AG04450 (cell line): ENCODE results near the gene CHCHD6. TPM values are rescaled to one million over a fixed set of nuclear protein-coding genes. Genes with fewer than 3 reads are reported as not detected.

Experiments used
- CTCF ChIA-PET: fragments of 300-600, 350-600 bp; formaldehyde crosslinking; extraction: SDS; loops from one replicate; lab custom pipeline; 2022; ENCODE audit warnings: antibody characterized with exemption, inconsistent platforms; lab: Charles Lee
- POLR2A ChIA-PET: fragments of 350-600 bp; formaldehyde crosslinking; extraction: SDS; loops from one replicate; lab custom pipeline; 2021; ENCODE audit warnings: antibody characterized with exemption, inconsistent platforms; lab: Yijun Ruan, JAX
- DNase-seq: peaks from one replicate; pipeline ENCODE4 v3.0.0-alpha.2; 2011; ENCODE audit warnings: low read depth, low spot score
- H3K27ac ChIP-seq: one replicate; pipeline ENCODE4 v1.5.1; 2012; ENCODE audit warnings: low read depth, low read length, control low read depth
- H3K27me3 ChIP-seq: one replicate; pipeline ENCODE4 v1.6.0; 2012; ENCODE audit warnings: low read length; ENCODE audit not compliant: control insufficient read depth, insufficient read depth
- H3K4me3 ChIP-seq: 2 replicates; pipeline ENCODE4 v1.5.1; 2011; ENCODE audit warnings: mild to moderate bottlenecking, low read depth, low read length, control low read depth
- H3K9me3 ChIP-seq: 2 replicates; pipeline ENCODE4 v1.5.1; 2012; ENCODE audit warnings: low read length; ENCODE audit not compliant: control insufficient read depth, insufficient read depth
- polyA plus RNA-seq: library from polyadenylated mRNA; depleted of rRNA; stranded (reverse); fragments of >200 nt; gene quantifications from 2 replicates; pipeline ENCODE4 v1.2.3, GENCODE V29; 2011
- TF ChIP-seq, protein P1 (sequence below): IDR thresholded peaks from 2 replicates; pipeline ENCODE4 v1.5.1; 2011; ENCODE audit warnings: low read depth, low read length, control low read depth, inconsistent platforms

Gene CHCHD6
- polyA plus RNA-seq, 1 experiment: 14.0 TPM

DNA sequence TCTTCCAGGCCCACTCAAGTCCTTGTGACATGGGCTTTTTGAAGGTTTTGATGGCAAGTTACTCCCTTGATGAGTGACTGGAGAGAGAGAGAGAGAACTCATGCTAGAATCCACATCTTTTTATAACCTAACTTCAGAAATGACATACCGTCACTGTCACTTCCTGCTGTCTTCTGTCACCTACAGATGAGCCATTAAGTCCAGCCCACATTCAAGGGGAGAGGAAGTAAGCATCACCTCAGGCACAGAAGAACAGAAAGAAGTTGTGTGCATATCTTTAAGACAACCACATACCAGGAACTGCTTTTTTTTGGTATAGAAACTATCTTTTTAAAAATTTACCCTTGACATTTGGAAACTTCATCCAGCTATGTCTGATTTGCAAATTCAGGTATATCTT is 32.5 kb upstream of the CHCHD6 start:
- TF ChIP-seq, protein P1, sequence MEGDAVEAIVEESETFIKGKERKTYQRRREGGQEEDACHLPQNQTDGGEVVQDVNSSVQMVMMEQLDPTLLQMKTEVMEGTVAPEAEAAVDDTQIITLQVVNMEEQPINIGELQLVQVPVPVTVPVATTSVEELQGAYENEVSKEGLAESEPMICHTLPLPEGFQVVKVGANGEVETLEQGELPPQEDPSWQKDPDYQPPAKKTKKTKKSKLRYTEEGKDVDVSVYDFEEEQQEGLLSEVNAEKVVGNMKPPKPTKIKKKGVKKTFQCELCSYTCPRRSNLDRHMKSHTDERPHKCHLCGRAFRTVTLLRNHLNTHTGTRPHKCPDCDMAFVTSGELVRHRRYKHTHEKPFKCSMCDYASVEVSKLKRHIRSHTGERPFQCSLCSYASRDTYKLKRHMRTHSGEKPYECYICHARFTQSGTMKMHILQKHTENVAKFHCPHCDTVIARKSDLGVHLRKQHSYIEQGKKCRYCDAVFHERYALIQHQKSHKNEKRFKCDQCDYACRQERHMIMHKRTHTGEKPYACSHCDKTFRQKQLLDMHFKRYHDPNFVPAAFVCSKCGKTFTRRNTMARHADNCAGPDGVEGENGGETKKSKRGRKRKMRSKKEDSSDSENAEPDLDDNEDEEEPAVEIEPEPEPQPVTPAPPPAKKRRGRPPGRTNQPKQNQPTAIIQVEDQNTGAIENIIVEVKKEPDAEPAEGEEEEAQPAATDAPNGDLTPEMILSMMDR: no peak
- H3K27me3 ChIP-seq: peaks cover 16% of the 10 kb centered on the region
- no peak overlapping the region for H3K27ac ChIP-seq
- peaks cover 7% of the 10 kb centered on the region; the same call in 1 of the 2 replicates for H3K9me3 ChIP-seq
- no peak overlapping the region for H3K4me3 ChIP-seq
- DNase-seq: no peak
- ChIA-PET CTCF (interaction anchor here (0.9 kb wide), 1 partner anchor 149 kb away, joined by 3 read pairs; no protein-coding TSS in a partner anchor), POLR2A (no interaction called here)

- ChIA-PET POLR2A (no interaction called here), CTCF (no interaction called here)
Observed at GRCh38 chr3:126672340-126672739, 31.7 kb upstream of the CHCHD6 start.

GRCh38 chr3:126672741-126673140 is 31.3 kb upstream of the CHCHD6 start:
- H3K4me3 ChIP-seq: no peak overlapping the region
- no peak for DNase-seq
- TF ChIP-seq, protein P1: no peak

More at GRCh38 chr3:126672340-126672739, 31.7 kb upstream of the CHCHD6 start:
- H3K9me3 ChIP-seq: peaks cover 7% of the 10 kb centered on the region; the same call in 1 of the 2 replicates
- H3K4me3 ChIP-seq: no peak overlapping the region
- no peak for DNase-seq
- H3K27ac ChIP-seq: no peak overlapping the region
- TF ChIP-seq, protein P1: no peak
- peaks cover 16% of the 10 kb centered on the region for H3K27me3 ChIP-seq

GRCh38 chr3:126676919-126677705 is 26.9 kb upstream of the CHCHD6 start:
- Histone ChIP-seq H3K4me3 (no peak overlapping the region), H3K27me3 (peaks cover 36% of the 10 kb centered on the region), H3K27ac (no peak overlapping the region), H3K9me3 (peaks cover 7% of the 10 kb centered on the region; the same call in 1 of the 2 replicates)
- CTCF ChIA-PET: interaction anchor here (0.7 to 1.0 kb wide), 2 partner anchors 12 to 779 kb away, joined by 3 to 4 read pairs; no protein-coding TSS in a partner anchor
- POLR2A ChIA-PET: no interaction called here
- TF ChIP-seq, protein P1: no peak
- DNase-seq: no peak

More at GRCh38 chr3:126672741-126673140, 31.3 kb upstream of the CHCHD6 start:
- Histone ChIP-seq H3K27me3 (peaks cover 16% of the 10 kb centered on the region), H3K9me3 (peaks cover 7% of the 10 kb centered on the region; the same call in 1 of the 2 replicates), H3K27ac (no peak overlapping the region)
- POLR2A ChIA-PET: no interaction called here
- CTCF ChIA-PET: no interaction called here
